ENCODE measurements around the gene RNF135.
"Not testable (repeated sequence)": the region's sequence is repeated elsewhere in the genome, so short reads cannot be mapped to it uniquely, and the experiment has no call there.

The RNF135 gene, protein sequence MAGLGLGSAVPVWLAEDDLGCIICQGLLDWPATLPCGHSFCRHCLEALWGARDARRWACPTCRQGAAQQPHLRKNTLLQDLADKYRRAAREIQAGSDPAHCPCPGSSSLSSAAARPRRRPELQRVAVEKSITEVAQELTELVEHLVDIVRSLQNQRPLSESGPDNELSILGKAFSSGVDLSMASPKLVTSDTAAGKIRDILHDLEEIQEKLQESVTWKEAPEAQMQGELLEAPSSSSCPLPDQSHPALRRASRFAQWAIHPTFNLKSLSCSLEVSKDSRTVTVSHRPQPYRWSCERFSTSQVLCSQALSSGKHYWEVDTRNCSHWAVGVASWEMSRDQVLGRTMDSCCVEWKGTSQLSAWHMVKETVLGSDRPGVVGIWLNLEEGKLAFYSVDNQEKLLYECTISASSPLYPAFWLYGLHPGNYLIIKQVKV

DNA sequence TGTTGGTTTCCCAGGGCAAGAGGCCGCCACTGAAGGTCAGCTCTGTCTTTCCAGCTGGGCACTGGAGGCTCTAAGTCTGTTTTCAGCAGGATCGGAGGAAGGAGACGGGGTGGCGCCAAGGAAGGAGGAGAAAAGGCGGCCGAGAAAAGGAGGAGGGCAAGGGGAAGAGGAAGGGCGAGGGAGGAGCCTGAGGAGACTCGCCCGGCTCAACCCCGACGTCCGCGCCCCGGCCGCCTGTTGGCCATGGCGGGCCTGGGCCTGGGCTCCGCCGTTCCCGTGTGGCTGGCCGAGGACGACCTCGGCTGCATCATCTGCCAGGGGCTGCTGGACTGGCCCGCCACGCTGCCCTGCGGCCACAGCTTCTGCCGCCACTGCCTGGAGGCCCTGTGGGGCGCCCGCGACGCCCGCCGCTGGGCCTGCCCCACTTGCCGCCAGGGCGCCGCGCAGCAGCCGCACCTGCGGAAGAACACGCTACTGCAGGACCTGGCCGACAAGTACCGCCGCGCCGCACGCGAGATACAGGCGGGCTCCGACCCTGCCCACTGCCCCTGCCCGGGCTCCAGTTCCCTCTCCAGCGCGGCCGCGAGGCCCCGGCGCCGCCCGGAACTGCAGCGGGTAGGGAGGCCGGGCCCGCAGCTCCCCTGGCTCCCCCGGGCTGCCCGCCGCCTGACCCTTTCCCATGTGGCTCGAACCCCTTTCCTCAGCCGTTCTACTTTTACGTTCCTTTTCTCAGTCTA, at the start of gene RNF135:
TSS of gene RNF135 (plus strand) at position 209 of the 737 bp plus-strand sequence. CDS start at position 244, 35 bp downstream.
- H3K4me3 Mint-ChIP-seq: peak within 1 kb of the TSS; percentile 95
- peak within 1 kb of the TSS; percentile 96 for H3K27ac Mint-ChIP-seq
- H3K27me3 Mint-ChIP-seq (ENCODE audit: low read depth): no peaks in the 10 kb centered on the region
- peaks cover 24% of the 10 kb centered on the region for H3K4me1 Mint-ChIP-seq (ENCODE audit: low read depth)
- no peaks in the 10 kb centered on the region for H3K9me3 Mint-ChIP-seq
- H3K36me3 Mint-ChIP-seq (ENCODE audit: low read depth): peaks cover 14% of the 10 kb centered on the region

DNA sequence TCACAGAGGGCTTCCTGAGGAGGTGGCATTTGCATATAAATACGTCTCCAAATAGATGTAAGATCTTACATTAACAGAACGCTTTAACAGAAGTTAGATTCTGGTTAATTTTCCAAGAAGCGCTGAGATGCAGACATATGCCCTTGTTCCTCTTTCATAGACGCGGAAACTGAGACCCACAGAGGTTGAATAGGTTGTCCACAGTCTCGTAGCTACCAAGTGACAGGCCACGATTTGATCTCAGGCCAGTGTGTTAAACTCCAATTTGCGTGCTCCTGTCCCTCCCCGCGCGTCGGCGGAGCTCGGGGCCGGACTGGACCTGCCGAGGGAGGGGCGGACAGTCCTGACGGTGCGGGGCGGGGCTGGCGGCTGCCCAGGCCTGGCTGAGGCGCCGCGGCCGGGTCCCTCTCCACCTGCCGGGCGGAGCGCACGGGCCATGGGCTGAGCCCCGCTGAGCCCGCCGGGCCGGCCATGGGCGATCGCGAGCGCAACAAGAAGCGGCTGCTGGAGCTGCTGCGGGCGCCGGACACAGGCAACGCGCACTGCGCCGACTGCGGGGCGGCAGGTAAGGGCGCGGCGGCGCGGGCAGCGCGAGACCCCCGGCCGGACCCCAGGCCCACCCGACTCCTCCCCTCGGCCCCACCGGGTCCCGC, 49.2 kb upstream of the RNF135 start, which contains the start of gene ADAP2:
TSS of gene ADAP2 (plus strand) at position 402 of the 653 bp plus-strand sequence. CDS start at position 472, 70 bp downstream.
- Mint-ChIP-seq H3K27ac (no peak within 1 kb of the TSS), H3K9me3 (no peaks in the 10 kb centered on the region), H3K4me3 (peak within 1 kb of the TSS; percentile 63), H3K36me3 (ENCODE audit: low read depth) (peaks cover 2% of the 10 kb centered on the region), H3K27me3 (ENCODE audit: low read depth) (peaks cover 65% of the 10 kb centered on the region), H3K4me1 (ENCODE audit: low read depth) (peaks cover 2% of the 10 kb centered on the region)

DNA sequence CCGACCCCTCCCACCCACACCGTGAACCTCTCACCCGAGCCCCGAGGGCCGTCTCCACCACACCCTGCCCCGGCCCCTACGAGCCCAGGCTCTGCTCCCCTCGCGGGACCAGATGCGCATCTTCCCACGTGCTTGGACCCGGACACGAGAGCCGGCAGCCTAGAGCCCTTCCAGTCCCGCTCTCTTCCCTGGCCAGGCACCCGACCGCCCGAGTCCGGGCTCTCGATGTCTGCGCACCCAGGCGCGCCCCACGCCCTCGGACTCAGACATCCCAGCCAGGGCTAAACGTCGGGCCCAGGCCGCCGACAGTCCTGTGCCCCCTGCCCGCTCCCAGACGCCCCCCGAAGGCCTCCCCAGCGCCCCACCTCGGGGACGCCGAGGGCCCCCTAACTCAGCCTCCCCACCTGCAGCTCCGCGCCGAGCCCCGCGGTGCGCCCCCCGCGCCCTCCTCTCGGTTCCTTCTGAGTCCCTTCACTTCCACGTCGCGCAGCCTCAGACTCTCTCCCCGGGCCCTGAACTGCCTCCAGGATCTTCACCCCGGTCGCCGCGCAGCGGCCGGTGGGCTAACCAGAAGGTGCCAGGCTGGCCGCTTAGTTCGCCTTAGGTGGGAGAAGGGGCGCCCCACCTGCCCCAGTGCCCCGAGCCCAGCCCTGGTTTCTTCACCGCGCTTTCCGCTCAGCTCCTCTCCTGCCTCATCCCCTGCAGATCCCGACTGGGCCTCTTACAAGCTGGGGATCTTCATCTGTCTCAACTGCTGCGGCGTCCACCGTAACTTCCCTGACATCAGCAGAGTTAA, 48.4 kb upstream of the RNF135 start:
- Mint-ChIP-seq H3K27me3 (ENCODE audit: low read depth) (peaks cover 66% of the 10 kb centered on the region), H3K27ac (no peak overlapping the region), H3K4me3 (peak overlapping the region; percentile 45), H3K4me1 (ENCODE audit: low read depth) (peaks cover 2% of the 10 kb centered on the region), H3K36me3 (ENCODE audit: low read depth) (peaks cover 2% of the 10 kb centered on the region), H3K9me3 (no peaks in the 10 kb centered on the region)

DNA sequence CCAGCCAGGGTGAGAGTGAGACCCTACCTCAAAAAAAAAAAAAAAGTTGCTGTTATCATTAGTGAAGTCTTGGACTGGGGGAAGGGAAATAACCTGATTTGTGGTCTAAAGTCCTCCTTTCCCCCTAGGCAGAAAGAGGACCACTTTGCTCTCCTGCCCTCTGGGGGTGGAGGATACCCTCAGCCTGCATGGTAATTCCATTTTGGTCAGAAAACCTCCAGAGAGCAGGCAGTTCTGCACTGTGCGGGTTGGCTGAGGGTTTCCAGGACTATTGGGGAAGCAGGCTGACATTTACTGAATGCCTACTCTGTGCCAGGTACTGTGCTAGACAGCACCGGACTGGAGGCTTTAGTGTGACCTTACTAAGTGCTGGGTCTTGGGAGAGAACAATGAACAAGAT, 46.5 kb upstream of the RNF135 start:
- H3K27me3 Mint-ChIP-seq (ENCODE audit: low read depth): peaks cover 56% of the 10 kb centered on the region

DNA sequence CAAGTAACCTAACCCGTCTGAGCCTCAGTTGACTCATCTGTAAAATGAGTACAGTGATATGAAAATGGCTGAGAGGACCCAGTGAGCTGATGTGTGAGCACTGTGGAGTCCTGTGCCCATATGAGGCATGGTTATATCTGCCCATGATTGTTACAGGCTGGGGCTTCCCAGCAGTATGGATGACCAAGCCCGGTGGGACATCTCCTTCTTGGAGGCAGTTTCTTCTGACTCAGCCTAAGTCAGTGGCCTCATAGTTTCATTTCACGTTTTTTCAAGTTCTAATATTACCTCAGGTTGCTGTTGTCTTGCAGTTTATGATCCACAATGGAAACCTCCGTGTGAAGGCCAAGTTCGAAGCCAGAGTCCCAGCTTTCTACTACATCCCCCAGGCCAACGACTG, 44.3 kb upstream of the RNF135 start:
- Mint-ChIP-seq H3K27ac (no peak overlapping the region), H3K4me3 (no peak overlapping the region), H3K36me3 (ENCODE audit: low read depth) (no peaks in the 10 kb centered on the region), H3K9me3 (no peaks in the 10 kb centered on the region), H3K4me1 (ENCODE audit: low read depth) (no peaks in the 10 kb centered on the region), H3K27me3 (ENCODE audit: low read depth) (peaks cover 38% of the 10 kb centered on the region)

More for the DNA sequence above, 46.5 kb upstream of the RNF135 start:
- Mint-ChIP-seq H3K4me3 (no peak overlapping the region), H3K27ac (no peak overlapping the region), H3K36me3 (ENCODE audit: low read depth) (peaks cover 2% of the 10 kb centered on the region), H3K4me1 (ENCODE audit: low read depth) (peaks cover 2% of the 10 kb centered on the region), H3K9me3 (no peaks in the 10 kb centered on the region)

DNA sequence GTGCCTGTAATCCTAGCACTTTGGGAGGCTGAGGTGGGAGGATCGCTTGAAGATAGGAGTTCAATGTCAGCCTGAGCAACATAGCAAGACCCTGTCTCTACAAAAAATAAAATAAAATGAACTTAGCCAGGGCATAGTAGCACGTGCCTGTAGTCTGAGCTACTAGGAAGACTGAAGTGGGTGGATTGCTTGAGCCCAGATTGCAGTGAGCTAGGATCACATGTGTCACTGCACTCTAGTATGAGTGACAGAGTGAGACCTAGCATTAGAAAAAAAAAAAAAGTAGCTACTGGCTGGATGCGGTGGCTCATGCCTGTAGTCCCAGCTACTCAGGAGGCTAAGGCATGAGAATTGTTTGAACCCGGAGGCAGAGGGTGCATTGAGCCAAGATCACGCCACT, 43.1 kb upstream of the RNF135 start:
- H3K27me3 Mint-ChIP-seq (ENCODE audit: low read depth): peaks cover 31% of the 10 kb centered on the region
- H3K36me3 Mint-ChIP-seq (ENCODE audit: low read depth): no peaks in the 10 kb centered on the region
- no peaks in the 10 kb centered on the region for H3K4me1 Mint-ChIP-seq (ENCODE audit: low read depth)
- H3K27ac Mint-ChIP-seq: no peak overlapping the region
- H3K9me3 Mint-ChIP-seq: no peaks in the 10 kb centered on the region
- no peak overlapping the region for H3K4me3 Mint-ChIP-seq

DNA sequence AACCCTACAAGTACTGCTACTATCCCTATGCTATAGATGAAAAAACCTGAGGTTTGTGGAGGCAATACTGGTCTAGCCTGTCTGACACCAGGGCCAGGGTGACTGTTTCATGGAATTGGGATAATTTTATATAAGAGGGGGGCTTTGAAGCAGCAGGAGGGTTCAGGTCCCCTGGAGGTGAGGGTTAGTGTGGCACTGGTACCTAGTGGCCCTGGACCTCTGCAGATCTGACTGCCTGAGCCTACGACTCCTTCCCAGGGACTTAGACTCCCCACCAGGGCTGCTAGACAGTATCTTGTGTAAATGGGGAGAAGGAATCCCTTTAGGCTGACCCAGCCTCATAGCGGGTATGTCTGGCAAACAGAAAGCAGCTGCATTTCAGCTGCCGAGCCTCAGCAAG, 42.3 kb upstream of the RNF135 start:
- H3K27me3 Mint-ChIP-seq (ENCODE audit: low read depth): peaks cover 22% of the 10 kb centered on the region
- no peak overlapping the region for H3K27ac Mint-ChIP-seq
- H3K36me3 Mint-ChIP-seq (ENCODE audit: low read depth): no peaks in the 10 kb centered on the region
- H3K4me1 Mint-ChIP-seq (ENCODE audit: low read depth): no peaks in the 10 kb centered on the region
- H3K4me3 Mint-ChIP-seq: no peak overlapping the region
- H3K9me3 Mint-ChIP-seq: no peaks in the 10 kb centered on the region

DNA sequence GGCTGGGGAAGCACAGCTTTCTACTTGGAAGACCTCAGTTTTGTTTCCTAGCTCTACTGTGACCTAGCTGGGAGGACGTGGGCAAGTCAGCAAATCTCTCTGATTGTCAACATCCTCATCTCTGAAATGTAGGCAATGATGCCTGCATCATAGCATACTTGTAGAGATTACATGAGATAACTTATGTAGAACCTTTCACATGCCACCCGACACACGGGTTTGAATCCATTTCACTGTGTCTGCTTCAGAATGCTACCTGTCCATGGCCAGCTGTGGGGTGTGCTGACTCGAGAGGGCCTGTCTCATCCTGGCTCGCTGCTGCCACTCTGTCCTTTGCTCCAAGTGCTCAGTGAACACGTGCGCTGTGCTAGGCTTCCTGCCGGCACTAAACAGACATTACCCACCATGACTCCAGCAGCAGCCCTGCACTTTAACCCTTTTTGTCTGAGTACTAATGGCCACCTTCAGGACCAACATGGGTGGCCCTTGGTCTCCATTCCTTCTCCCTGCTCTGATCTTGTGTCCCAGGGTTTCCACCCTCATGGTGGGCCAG, 41.7 kb upstream of the RNF135 start:
- Mint-ChIP-seq H3K9me3 (no peaks in the 10 kb centered on the region), H3K36me3 (ENCODE audit: low read depth) (no peaks in the 10 kb centered on the region), H3K4me1 (ENCODE audit: low read depth) (peaks cover 1% of the 10 kb centered on the region), H3K27ac (no peak overlapping the region), H3K27me3 (ENCODE audit: low read depth) (peaks cover 17% of the 10 kb centered on the region), H3K4me3 (no peak overlapping the region)

DNA sequence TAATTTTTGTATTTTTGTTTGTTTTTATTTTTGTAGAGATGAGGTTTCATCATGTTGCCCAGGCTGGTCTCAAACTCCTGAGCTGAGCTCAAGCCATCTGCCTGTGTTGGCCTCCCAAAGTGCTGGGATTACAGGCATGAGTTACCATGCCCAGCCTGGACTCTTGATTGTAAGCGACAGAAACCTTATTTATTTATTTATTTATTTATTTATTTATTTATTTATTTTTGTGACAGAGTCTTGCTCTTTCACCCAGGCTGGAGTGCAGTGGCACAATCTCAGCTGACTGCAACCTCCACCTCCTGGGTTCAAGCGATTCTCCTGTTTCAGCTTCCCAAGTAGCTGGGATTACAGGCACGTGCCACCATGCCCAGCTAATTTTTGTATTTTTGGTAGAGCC, 41.0 kb upstream of the RNF135 start:
- peaks cover 12% of the 10 kb centered on the region for H3K27me3 Mint-ChIP-seq (ENCODE audit: low read depth)
- H3K4me3 Mint-ChIP-seq; H3K9me3 Mint-ChIP-seq; H3K27ac Mint-ChIP-seq; H3K36me3 Mint-ChIP-seq (ENCODE audit: low read depth); H3K4me1 Mint-ChIP-seq (ENCODE audit: low read depth): not testable (repeated sequence)

DNA sequence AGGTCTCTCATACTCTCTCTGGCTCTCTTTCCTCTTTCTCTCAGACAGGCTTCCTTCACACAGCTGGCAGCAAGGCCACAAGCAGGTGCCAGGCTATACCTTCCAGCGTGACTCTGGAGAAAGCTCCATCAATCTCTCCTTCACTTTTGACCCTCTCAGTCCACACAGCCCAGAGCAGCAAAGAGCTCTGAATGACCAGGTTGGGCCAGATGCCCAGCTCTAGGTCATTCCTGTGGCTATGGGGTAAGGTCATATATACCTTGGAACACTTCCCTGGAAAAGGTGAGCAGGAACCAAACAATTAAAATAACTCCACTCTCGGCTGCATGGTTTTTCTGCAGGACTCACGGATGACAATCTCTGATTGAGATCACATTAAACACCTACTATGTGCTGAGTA, 40.3 kb upstream of the RNF135 start:
- Mint-ChIP-seq H3K36me3 (ENCODE audit: low read depth) (no peaks in the 10 kb centered on the region), H3K4me1 (ENCODE audit: low read depth) (peaks cover 1% of the 10 kb centered on the region), H3K27ac (no peak overlapping the region), H3K9me3 (no peaks in the 10 kb centered on the region), H3K27me3 (ENCODE audit: low read depth) (peaks cover 8% of the 10 kb centered on the region), H3K4me3 (no peak overlapping the region)

DNA sequence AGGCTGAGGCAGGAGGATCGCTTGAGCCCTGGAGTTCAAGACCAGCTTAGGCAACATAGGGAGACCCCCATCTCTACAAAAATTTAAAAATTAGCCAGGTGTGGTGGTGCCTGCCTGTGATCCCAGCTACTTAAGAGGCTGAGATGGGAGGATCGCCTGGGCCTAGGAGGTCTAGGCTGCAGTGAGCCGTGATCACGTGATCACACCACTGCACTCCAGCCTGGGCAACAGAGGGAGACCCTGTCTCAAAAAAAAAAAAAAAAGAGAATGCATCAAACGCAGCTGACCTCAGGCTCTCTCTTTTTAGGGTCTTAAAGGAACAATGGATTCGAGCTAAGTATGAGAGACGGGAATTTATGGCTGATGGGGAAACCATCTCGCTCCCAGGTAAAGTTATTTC, 39.3 kb upstream of the RNF135 start:
- not testable (repeated sequence) for H3K27ac Mint-ChIP-seq; H3K4me1 Mint-ChIP-seq (ENCODE audit: low read depth); H3K27me3 Mint-ChIP-seq (ENCODE audit: low read depth); H3K36me3 Mint-ChIP-seq (ENCODE audit: low read depth); H3K9me3 Mint-ChIP-seq; H3K4me3 Mint-ChIP-seq

DNA sequence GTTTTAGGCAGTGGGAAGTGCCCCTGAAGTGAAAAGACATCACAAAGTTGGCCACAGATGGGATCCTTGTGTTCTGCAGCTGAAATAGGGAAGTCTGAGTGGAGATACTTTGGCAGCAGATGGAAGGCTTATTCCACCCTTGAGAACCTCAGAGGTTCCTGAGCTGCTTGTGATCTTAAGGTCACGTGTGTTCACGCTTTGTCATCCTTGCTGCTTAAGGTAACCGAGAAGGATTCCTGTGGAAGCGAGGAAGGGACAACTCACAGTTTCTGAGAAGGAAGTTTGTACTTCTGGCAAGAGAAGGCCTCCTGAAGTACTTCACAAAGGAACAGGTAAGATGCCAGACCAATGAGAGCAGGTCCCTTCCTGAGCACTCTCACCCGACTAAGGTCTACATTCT, 36.9 kb upstream of the RNF135 start:
- Mint-ChIP-seq H3K36me3 (ENCODE audit: low read depth) (peaks cover 1% of the 10 kb centered on the region), H3K9me3 (no peaks in the 10 kb centered on the region), H3K27me3 (ENCODE audit: low read depth) (no peaks in the 10 kb centered on the region), H3K27ac (no peak overlapping the region), H3K4me3 (no peak overlapping the region), H3K4me1 (ENCODE audit: low read depth) (peaks cover 4% of the 10 kb centered on the region)

DNA sequence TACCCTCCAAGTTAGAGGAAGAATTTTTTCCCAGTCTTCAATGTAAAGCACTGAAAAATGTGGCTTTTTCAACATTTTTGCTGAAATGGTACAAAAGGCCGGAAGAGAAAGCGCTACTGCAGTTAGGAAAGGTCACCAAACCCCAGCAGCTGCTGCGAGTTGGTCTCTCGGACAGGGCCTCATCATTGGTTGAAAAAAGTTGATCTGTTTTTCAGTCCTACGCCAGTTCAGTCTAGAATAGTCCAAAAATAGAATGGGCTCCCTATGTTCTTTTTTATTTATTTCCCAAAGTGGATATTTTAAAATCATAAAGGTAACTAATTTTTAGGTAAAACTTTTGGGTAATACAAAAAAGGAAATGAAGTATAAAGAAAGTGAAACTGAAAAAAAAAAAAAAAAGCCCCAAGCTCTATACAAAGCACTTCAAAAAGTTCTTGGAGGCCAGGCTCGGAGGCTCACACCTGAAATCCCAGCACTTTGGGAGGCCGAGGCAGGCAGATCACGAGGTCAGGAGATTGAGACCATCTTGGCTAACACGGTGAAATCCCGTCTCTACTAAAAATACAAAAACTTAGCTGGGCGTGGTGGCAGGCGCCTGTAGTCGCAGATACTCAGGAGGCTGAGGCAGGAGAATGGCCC, 31.7 kb upstream of the RNF135 start:
- no peaks in the 10 kb centered on the region for H3K9me3 Mint-ChIP-seq
- no peak overlapping the region for H3K4me3 Mint-ChIP-seq
- H3K4me1 Mint-ChIP-seq (ENCODE audit: low read depth): peaks cover 12% of the 10 kb centered on the region
- H3K27me3 Mint-ChIP-seq (ENCODE audit: low read depth): no peaks in the 10 kb centered on the region
- peak overlapping the region; percentile 32 for H3K27ac Mint-ChIP-seq
- H3K36me3 Mint-ChIP-seq (ENCODE audit: low read depth): peaks cover 1% of the 10 kb centered on the region
